HUES64 (cell line): ENCODE results near the gene GET4.
"Not testable (repeated sequence)": the region's sequence is repeated elsewhere in the genome, so short reads cannot be mapped to it uniquely, and the experiment has no call there.

Experiments used
- H3K27ac ChIP-seq: 2 replicates; pipeline ENCODE4 v1.7.0; 2013; ENCODE audit warnings: low read depth, low read length, inconsistent platforms
- H3K27me3 ChIP-seq: 2 replicates; pipeline ENCODE4 v1.6.1; 2013; ENCODE audit warnings: mild to moderate bottlenecking, low read length; ENCODE audit not compliant: insufficient read depth
- H3K36me3 ChIP-seq: 2 replicates; pipeline ENCODE4 v1.6.1; 2013; ENCODE audit warnings: mild to moderate bottlenecking, low read length; ENCODE audit not compliant: insufficient read depth
- H3K4me1 ChIP-seq: 2 replicates; pipeline ENCODE4 v1.6.1; 2013; ENCODE audit warnings: mild to moderate bottlenecking, low read length, moderate library complexity; ENCODE audit not compliant: insufficient read depth
- H3K4me3 ChIP-seq: 2 replicates; pipeline ENCODE4 v1.5.1; 2013; ENCODE audit warnings: mild to moderate bottlenecking, low read length, moderate library complexity
- H3K9ac ChIP-seq: 2 replicates; pipeline ENCODE4 v1.6.1; 2013; ENCODE audit warnings: mild to moderate bottlenecking, low read depth, low read length
- H3K9me3 ChIP-seq: 2 replicates; pipeline ENCODE4 v1.6.1; 2013; ENCODE audit warnings: low read depth, low read length; ENCODE audit not compliant: insufficient read depth
- whole genome bisulfite sequencing: fragments of 150-250, 120-280 bp; methylation state at CpG from one replicate; pipeline ENCODE4 v1.1.7; 2013; ENCODE audit warnings: missing lambda C conversion rate; 5-methylcytosine and 5-hydroxymethylcytosine counted together

GET4 gene

GRCh38 chr7:919924-920341 is 43.6 kb downstream of the GET4 start:
- H3K27ac ChIP-seq = no peak overlapping the region
- no peaks in the 10 kb centered on the region for H3K9me3 ChIP-seq
- H3K27me3 ChIP-seq = no peaks in the 10 kb centered on the region
- H3K9ac ChIP-seq = no peak overlapping the region
- H3K36me3 ChIP-seq = no peaks in the 10 kb centered on the region
- WGBS = 90% methylated on average over 26 of the region's 26 CpGs
- no peak overlapping the region for H3K4me3 ChIP-seq
- no peaks in the 10 kb centered on the region for H3K4me1 ChIP-seq

GRCh38 chr7:920351-921070 is 44.2 kb downstream of the GET4 start:
- 87% methylated on average over 40 of the region's 40 CpGs for WGBS

GRCh38 chr7:921071-921461 is 44.7 kb downstream of the GET4 start:
- 93% methylated on average over 15 of the region's 15 CpGs for WGBS

More at GRCh38 chr7:920351-921070, 44.2 kb downstream of the GET4 start:
- Histone ChIP-seq H3K9ac (no peak overlapping the region), H3K4me3 (no peak overlapping the region), H3K27ac (no peak overlapping the region), H3K27me3 (no peaks in the 10 kb centered on the region), H3K4me1 (no peaks in the 10 kb centered on the region), H3K9me3 (no peaks in the 10 kb centered on the region), H3K36me3 (no peaks in the 10 kb centered on the region)

GRCh38 chr7:921581-922333 is 45.4 kb downstream of the GET4 start:
- 90% methylated on average over 36 of the region's 36 CpGs for WGBS
- no peak overlapping the region for H3K9ac ChIP-seq
- no peaks in the 10 kb centered on the region for H3K4me1 ChIP-seq
- H3K27me3 ChIP-seq = no peaks in the 10 kb centered on the region
- H3K4me3 ChIP-seq = no peak overlapping the region
- H3K36me3 ChIP-seq = no peaks in the 10 kb centered on the region
- no peak overlapping the region for H3K27ac ChIP-seq
- H3K9me3 ChIP-seq = no peaks in the 10 kb centered on the region

More at GRCh38 chr7:921071-921461, 44.7 kb downstream of the GET4 start:
- Histone ChIP-seq H3K4me1 (no peaks in the 10 kb centered on the region), H3K4me3 (no peak overlapping the region), H3K27me3 (no peaks in the 10 kb centered on the region), H3K9me3 (no peaks in the 10 kb centered on the region), H3K36me3 (no peaks in the 10 kb centered on the region), H3K27ac (no peak overlapping the region), H3K9ac (no peak overlapping the region)

GRCh38 chr7:922334-923107 is 46.2 kb downstream of the GET4 start:
- H3K9ac ChIP-seq = no peak overlapping the region; the same call in 1 of the 2 replicates
- no peak overlapping the region for H3K4me3 ChIP-seq
- WGBS = 81% methylated on average over 24 of the region's 29 CpGs

GRCh38 chr7:923108-924041 is 47.0 kb downstream of the GET4 start:
- Histone ChIP-seq H3K36me3 (no peaks in the 10 kb centered on the region), H3K4me3 (no peak overlapping the region), H3K9me3 (no peaks in the 10 kb centered on the region), H3K27me3 (no peaks in the 10 kb centered on the region), H3K9ac (no peak overlapping the region; the same call in 1 of the 2 replicates), H3K4me1 (no peaks in the 10 kb centered on the region), H3K27ac (no peak overlapping the region)
- 73% methylated on average over 40 of the region's 40 CpGs for WGBS

More at GRCh38 chr7:922334-923107, 46.2 kb downstream of the GET4 start:
- Histone ChIP-seq H3K9me3 (no peaks in the 10 kb centered on the region), H3K27me3 (no peaks in the 10 kb centered on the region), H3K36me3 (no peaks in the 10 kb centered on the region), H3K27ac (no peak overlapping the region), H3K4me1 (no peaks in the 10 kb centered on the region)

GRCh38 chr7:924042-924441 is 47.7 kb downstream of the GET4 start:
- H3K36me3 ChIP-seq, H3K4me1 ChIP-seq, H3K9me3 ChIP-seq, H3K9ac ChIP-seq, H3K27me3 ChIP-seq, H3K27ac ChIP-seq, H3K4me3 ChIP-seq: not testable (repeated sequence)
- 89% methylated on average over 14 of the region's 25 CpGs for WGBS

- no peak overlapping the region for H3K27ac ChIP-seq
- H3K9me3 ChIP-seq = no peaks in the 10 kb centered on the region
- H3K4me3 ChIP-seq = no peak overlapping the region
- no peaks in the 10 kb centered on the region for H3K4me1 ChIP-seq
- no peaks in the 10 kb centered on the region for H3K27me3 ChIP-seq
- WGBS = 88% methylated on average over 24 of the region's 24 CpGs
- no peak overlapping the region for H3K9ac ChIP-seq
- H3K36me3 ChIP-seq = no peaks in the 10 kb centered on the region
These were observed 48.3 kb downstream of the GET4 start for GRCh38 chr7:924541-925231.

- Histone ChIP-seq H3K4me3 (no peak overlapping the region), H3K27me3 (no peaks in the 10 kb centered on the region), H3K36me3 (no peaks in the 10 kb centered on the region), H3K27ac (no peak overlapping the region), H3K9ac (no peak overlapping the region), H3K9me3 (no peaks in the 10 kb centered on the region), H3K4me1 (no peaks in the 10 kb centered on the region)
- 88% methylated on average over 18 of the region's 18 CpGs for WGBS
These were observed 49.2 kb downstream of the GET4 start for GRCh38 chr7:925601-926000.
